WI38 (cell line): ENCODE results near the gene CRYGN.

ENCODE experiments used
- H3K4me3 ChIP-seq: 2 replicates; pipeline ENCODE4 v1.5.1; 2011; ENCODE audit warnings: low read depth, mild to moderate bottlenecking, control low read depth, low read length
- CTCF ChIP-seq: IDR thresholded peaks from 2 replicates; pipeline ENCODE4 v1.5.1; 2012; ENCODE audit warnings: low read depth, mild to moderate bottlenecking, control low read depth, low read length

CRYGN gene

GRCh38 chr7:151379193-151379520 lies 60.8 kb downstream of the CRYGN start:
- no peak for TF ChIP-seq CTCF
- H3K4me3 ChIP-seq = no peak overlapping the region
